BJ (cell line): Measurements from ENCODE around the gene KCNE1. TPM values are rescaled to one million over a fixed set of nuclear protein-coding genes. Genes with fewer than 3 reads are reported as not detected.

Experiments used
- CTCF ChIA-PET: fragments of 350-600 bp; formaldehyde crosslinking; extraction: SDS; loops from one replicate; lab custom pipeline; 2021; ENCODE audit warnings: antibody characterized with exemption, inconsistent platforms; lab: Yijun Ruan, JAX
- POLR2A ChIA-PET: fragments of 300-600 bp; sonication (Branson Sonifier 250); formaldehyde crosslinking; extraction: SDS; loops from one replicate; lab custom pipeline; 2021; ENCODE audit warnings: antibody characterized with exemption; lab: Charles Lee
- DNase-seq: peaks from one replicate; pipeline ENCODE4 v3.0.0-alpha.2; 2011; ENCODE audit warnings: low read depth
- H3K27me3 ChIP-seq: 2 replicates; pipeline ENCODE4 v1.6.0; 2011; ENCODE audit warnings: low read length; ENCODE audit not compliant: control insufficient read depth, insufficient read depth
- H3K36me3 ChIP-seq: 2 replicates; pipeline ENCODE4 v1.5.1; 2011; ENCODE audit warnings: low read length; ENCODE audit not compliant: control insufficient read depth, insufficient read depth
- H3K4me3 ChIP-seq: 2 replicates; pipeline ENCODE4 v1.5.1; 2011; ENCODE audit warnings: low read depth, mild to moderate bottlenecking, control low read depth, low read length
- polyA plus RNA-seq: library from polyadenylated mRNA; depleted of rRNA; stranded (reverse); fragments of >200 nt; gene quantifications from 2 replicates; pipeline ENCODE4 v1.2.3, GENCODE V29; 2011
- TF ChIP-seq, protein P1 (sequence below): IDR thresholded peaks from 2 replicates; pipeline ENCODE4 v1.5.1; 2011; ENCODE audit warnings: low read depth, mild to moderate bottlenecking, control low read depth, inconsistent platforms, low read length, moderate library complexity; ENCODE audit not compliant: insufficient read depth

The KCNE1 gene
- polyA plus RNA-seq, 1 experiment = 0.47 TPM

DNA sequence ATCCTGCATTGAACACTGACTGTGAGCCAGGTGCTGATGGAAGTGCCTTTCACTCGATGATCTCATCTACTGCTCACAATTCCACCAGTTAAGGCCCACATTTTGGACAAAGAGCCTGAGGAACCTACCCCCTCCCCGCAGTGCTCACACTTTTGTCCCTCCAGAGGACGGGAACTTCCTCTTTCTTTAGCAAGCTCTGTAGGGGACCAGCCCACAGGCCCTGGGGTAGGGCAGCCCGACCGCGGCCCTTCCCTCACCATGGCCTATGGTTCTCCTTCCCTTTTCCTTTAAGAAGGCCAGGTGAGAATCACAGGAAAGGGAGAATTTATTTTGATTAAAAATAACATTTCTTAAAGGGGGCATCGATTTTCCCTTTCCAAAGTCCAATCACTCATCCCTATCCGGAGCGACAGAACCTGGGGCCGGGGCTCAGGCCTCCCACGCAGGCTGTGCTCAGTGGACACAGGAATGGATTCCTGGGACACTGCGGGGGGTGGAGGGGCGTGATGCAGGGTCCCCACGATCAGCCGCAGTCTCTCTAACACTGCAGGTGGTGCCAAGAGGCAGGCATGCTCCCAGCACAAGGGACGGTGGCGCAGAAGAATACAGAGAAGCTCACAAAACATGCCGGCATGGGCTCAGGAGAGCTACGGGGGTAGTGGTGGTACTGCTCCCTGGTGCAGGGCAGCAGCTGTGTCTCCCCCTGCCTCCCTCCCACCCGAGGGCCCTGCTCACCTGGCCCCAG lies 8.9 kb upstream of the KCNE1 start:
- TF ChIP-seq, protein P1, sequence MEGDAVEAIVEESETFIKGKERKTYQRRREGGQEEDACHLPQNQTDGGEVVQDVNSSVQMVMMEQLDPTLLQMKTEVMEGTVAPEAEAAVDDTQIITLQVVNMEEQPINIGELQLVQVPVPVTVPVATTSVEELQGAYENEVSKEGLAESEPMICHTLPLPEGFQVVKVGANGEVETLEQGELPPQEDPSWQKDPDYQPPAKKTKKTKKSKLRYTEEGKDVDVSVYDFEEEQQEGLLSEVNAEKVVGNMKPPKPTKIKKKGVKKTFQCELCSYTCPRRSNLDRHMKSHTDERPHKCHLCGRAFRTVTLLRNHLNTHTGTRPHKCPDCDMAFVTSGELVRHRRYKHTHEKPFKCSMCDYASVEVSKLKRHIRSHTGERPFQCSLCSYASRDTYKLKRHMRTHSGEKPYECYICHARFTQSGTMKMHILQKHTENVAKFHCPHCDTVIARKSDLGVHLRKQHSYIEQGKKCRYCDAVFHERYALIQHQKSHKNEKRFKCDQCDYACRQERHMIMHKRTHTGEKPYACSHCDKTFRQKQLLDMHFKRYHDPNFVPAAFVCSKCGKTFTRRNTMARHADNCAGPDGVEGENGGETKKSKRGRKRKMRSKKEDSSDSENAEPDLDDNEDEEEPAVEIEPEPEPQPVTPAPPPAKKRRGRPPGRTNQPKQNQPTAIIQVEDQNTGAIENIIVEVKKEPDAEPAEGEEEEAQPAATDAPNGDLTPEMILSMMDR = no peak
- POLR2A ChIA-PET = no interaction called here
- CTCF ChIA-PET = interaction anchor here (2.7 to 5.2 kb wide), 3 partner anchors 10 to 82 kb away, joined by 18 to 24 read pairs (median 24); no protein-coding TSS in a partner anchor
- H3K4me3 ChIP-seq = no peak overlapping the region
- H3K27me3 ChIP-seq = no peaks in the 10 kb centered on the region
- DNase-seq = no peak
- H3K36me3 ChIP-seq = peaks cover 38% of the 10 kb centered on the region

DNA sequence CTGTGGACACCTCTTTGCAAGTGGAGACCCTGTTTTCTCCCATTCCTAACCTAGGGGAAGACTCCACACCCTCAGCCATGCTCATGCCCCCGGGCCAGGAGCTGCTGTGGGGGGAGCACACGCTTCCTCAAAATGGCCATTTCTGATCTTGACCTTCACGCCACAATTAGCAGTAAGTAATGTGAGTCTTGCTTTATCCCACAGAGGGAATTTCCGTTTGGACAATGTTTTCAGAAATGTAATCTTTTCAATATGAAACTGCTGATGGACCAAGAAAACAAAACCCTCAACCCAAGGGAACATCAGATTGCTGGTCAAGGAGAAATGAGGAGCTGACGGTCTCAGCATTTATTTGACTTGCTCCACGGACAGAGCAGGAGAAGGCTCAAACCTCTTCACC lies 8.3 kb upstream of the KCNE1 start:
- ChIA-PET CTCF (interaction anchor here (3.9 to 5.2 kb wide), 3 partner anchors 12 to 83 kb away, joined by 13 to 24 read pairs (median 24); no protein-coding TSS in a partner anchor), POLR2A (no interaction called here)
- DNase-seq = no peak
- H3K27me3 ChIP-seq = no peaks in the 10 kb centered on the region
- peaks cover 38% of the 10 kb centered on the region for H3K36me3 ChIP-seq
- H3K4me3 ChIP-seq = no peak overlapping the region
- TF ChIP-seq, protein P1 = no peak

DNA sequence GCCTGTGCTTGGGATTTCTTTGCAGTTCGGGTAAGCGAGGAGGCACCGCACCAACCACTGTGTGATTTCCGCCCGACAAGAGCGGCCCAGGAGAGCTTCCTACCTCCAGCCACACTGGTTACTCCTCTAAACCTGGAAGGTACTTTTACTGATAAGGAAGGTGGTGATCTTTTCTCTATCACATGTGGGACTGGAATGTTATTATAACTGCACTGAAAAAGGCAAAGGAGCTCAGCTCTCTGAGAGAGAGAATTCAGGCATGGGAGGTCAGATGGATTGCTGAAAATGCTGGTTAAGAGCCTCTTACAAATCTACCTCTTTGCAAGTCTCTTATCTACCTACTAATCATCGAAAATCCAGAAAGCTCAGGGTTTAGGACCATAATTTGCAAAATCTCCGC lies 7.7 kb upstream of the KCNE1 start:
- TF ChIP-seq, protein P1 = no peak
- peaks cover 38% of the 10 kb centered on the region for H3K36me3 ChIP-seq
- H3K4me3 ChIP-seq = no peak overlapping the region
- POLR2A ChIA-PET = no interaction called here
- DNase-seq = no peak
- CTCF ChIA-PET = interaction anchor here (1.0 to 5.2 kb wide), 6 partner anchors 9 to 83 kb away, joined by 3 to 24 read pairs (median 9); no protein-coding TSS in a partner anchor
- no peaks in the 10 kb centered on the region for H3K27me3 ChIP-seq

DNA sequence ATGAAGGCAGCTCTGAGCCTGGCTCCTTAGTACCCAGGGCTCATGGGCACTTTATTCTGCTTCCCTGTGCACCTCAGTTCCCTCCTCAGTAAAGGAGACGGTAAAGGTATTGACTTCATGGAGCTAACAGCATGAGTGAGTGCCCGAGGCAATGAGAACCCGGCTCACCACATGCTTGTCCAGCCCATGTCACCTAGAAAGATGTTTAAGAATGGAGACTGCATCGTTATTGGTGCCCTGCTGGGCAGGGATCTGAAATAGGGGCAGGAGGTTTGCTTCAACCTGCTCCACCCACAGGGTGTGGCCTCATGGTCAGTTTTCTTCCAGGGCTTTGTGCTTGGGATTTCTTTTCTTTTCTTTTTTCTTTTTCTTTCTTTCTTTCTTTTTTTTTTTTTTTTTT lies 7.0 kb upstream of the KCNE1 start:
- CTCF ChIA-PET = interaction anchor here (1.0 to 5.2 kb wide), 9 partner anchors 7 to 97 kb away, joined by 3 to 24 read pairs (median 5); no protein-coding TSS in a partner anchor
- Histone ChIP-seq H3K27me3 (no peaks in the 10 kb centered on the region), H3K36me3 (peaks cover 38% of the 10 kb centered on the region), H3K4me3 (no peak overlapping the region)
- DNase-seq = no peak
- TF ChIP-seq, protein P1 = no peak
- POLR2A ChIA-PET = no interaction called here

DNA sequence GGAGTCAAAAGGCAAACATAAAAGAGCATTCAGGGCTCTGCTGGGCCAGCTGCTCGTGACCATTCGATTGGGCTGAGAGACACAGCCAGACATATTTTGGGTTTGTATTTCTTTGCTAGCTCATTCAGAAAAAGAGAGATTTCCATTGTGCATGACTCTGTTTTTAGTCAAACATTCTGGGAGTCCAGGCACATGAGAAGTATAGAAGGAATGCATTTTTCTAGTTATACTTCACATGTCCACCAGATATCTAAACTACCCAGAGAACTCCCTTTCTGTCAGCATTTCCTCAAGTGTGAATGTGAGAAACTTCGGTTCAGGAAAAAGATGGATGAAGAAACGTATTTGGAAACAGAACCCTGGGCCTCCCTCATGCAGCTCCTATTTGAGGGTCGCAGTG lies 6.3 kb upstream of the KCNE1 start:
- H3K36me3 ChIP-seq = peaks cover 38% of the 10 kb centered on the region
- no peak overlapping the region for H3K4me3 ChIP-seq
- TF ChIP-seq, protein P1 = no peak
- H3K27me3 ChIP-seq = no peaks in the 10 kb centered on the region
- CTCF ChIA-PET = interaction anchor here (1.1 to 5.2 kb wide), 7 partner anchors 8 to 97 kb away, joined by 3 to 24 read pairs (median 5); no protein-coding TSS in a partner anchor
- no peak for DNase-seq
- POLR2A ChIA-PET = interaction anchor here (0.6 kb wide), 1 partner anchor 28 kb away, joined by 4 read pairs; no protein-coding TSS in a partner anchor
